ENCODE measurements around the gene FOXC2.

FOXC2 gene

GRCh38 chr16:86528061-86528929 is 38.3 kb upstream of the FOXC2 start:
- no peak for TF ChIP-seq CTCF (IDR thresholded peaks at IDR 0.05; ENCODE audit: control insufficient read depth, insufficient read depth, low read depth, low read length, missing control alignments)
- DNase-seq (ENCODE audit: low read depth), result no peak
- H3K4me3 ChIP-seq (ENCODE audit: control insufficient read depth, low read depth, low read length), result no peak overlapping the region

- no peak for DNase-seq (ENCODE audit: low read depth)
- no peak for TF ChIP-seq CTCF (IDR thresholded peaks at IDR 0.05; ENCODE audit: control insufficient read depth, insufficient read depth, low read depth, low read length, missing control alignments)
- H3K4me3 ChIP-seq (ENCODE audit: control insufficient read depth, low read depth, low read length), result no peak overlapping the region
These were observed 37.5 kb upstream of the FOXC2 start for GRCh38 chr16:86529160-86529559.

GRCh38 chr16:86530251-86531190 is 36.1 kb upstream of the FOXC2 start:
- no peak for TF ChIP-seq CTCF (IDR thresholded peaks at IDR 0.05; ENCODE audit: control insufficient read depth, insufficient read depth, low read depth, low read length, missing control alignments)
- no peak overlapping the region for H3K4me3 ChIP-seq (ENCODE audit: control insufficient read depth, low read depth, low read length)
- no peak for DNase-seq (ENCODE audit: low read depth)

- no peak for DNase-seq (ENCODE audit: low read depth)
- no peak overlapping the region for H3K4me3 ChIP-seq (ENCODE audit: control insufficient read depth, low read depth, low read length)
- no peak for TF ChIP-seq CTCF (IDR thresholded peaks at IDR 0.05; ENCODE audit: control insufficient read depth, insufficient read depth, low read depth, low read length, missing control alignments)
These were observed 35.5 kb upstream of the FOXC2 start for GRCh38 chr16:86531191-86531545.

- no peak for DNase-seq (ENCODE audit: low read depth)
- no peak overlapping the region for H3K4me3 ChIP-seq (ENCODE audit: control insufficient read depth, low read depth, low read length)
- no peak for TF ChIP-seq CTCF (IDR thresholded peaks at IDR 0.05; ENCODE audit: control insufficient read depth, insufficient read depth, low read depth, low read length, missing control alignments)
These were observed 34.7 kb upstream of the FOXC2 start for GRCh38 chr16:86531641-86532525.

- DNase-seq (ENCODE audit: low read depth), result no peak
- no peak for TF ChIP-seq CTCF (IDR thresholded peaks at IDR 0.05; ENCODE audit: control insufficient read depth, insufficient read depth, low read depth, low read length, missing control alignments)
- no peak overlapping the region for H3K4me3 ChIP-seq (ENCODE audit: control insufficient read depth, low read depth, low read length)
These were observed 34.2 kb upstream of the FOXC2 start for GRCh38 chr16:86532526-86532815.
